Cardiac septum (tissue), 1 donor: ENCODE measurements around the gene ASNS. TPM values are rescaled to one million over a fixed set of nuclear protein-coding genes. Genes with fewer than 3 reads are reported as not detected.

Source experiments
- DNase-seq: peaks from one replicate; pipeline ENCODE4 v3.0.0-alpha.2; 2020; ENCODE audit warnings: low spot score
- intact Hi-C: fragments of 100-400 bp; cut with DNase I; formaldehyde crosslinking; loops from one replicate; pipeline ENCODE4 v1.14.0; 2022
- total RNA-seq: library from RNA; stranded (reverse); fragmentation: NEBNext Ultra II Directional; extraction: Animal tissue kit (Norgen Biotek cat#: 25700); gene quantifications from one replicate; pipeline ENCODE4 v1.2.1, GENCODE V29; 2021
- donor health status: DM: no; HTN: no; CAD: no.

The ASNS gene
- total RNA-seq, 1 donor from 2014 or later = 14.3 TPM

- DNase-seq = no peak
- intact Hi-C loops = no loop called here
Measured at GRCh38 chr7:97846945-97847344, 25.3 kb downstream of the ASNS start.

GRCh38 chr7:97845622-97846203 lies 26.5 kb downstream of the ASNS start:
- intact Hi-C loops = no loop called here
- DNase-seq = no peak

GRCh38 chr7:97844036-97844435 lies 28.2 kb downstream of the ASNS start:
- intact Hi-C loops = no loop called here
- DNase-seq = no peak

- no peak for DNase-seq
- intact Hi-C loops = no loop called here
Measured at GRCh38 chr7:97842772-97843345, 29.3 kb downstream of the ASNS start.

- no peak for DNase-seq
- intact Hi-C loops = no loop called here
Measured at GRCh38 chr7:97842006-97842405, 30.2 kb downstream of the ASNS start.

- intact Hi-C loops = loop anchor here (5.0 kb wide), 1 partner anchor 333 kb away; no protein-coding TSS in a partner anchor
- no peak for DNase-seq
Measured at GRCh38 chr7:97835296-97836138, 36.7 kb downstream of the ASNS start.

GRCh38 chr7:97819161-97819560 lies 53.0 kb downstream of the ASNS start:
- intact Hi-C loops = no loop called here
- no peak for DNase-seq

- intact Hi-C loops = no loop called here
- DNase-seq = no peak
Measured at GRCh38 chr7:97818066-97818663, 54.0 kb downstream of the ASNS start.

Other genes with a start within 250 kb of the ASNS start
- not detected for gene TAC1, start 140.3 kb downstream of the ASNS start, total RNA-seq
- not detected for gene OCM2, start 117.8 kb upstream of the ASNS start, total RNA-seq
- 28.3 TPM for gene LMTK2, start 234.5 kb upstream of the ASNS start, total RNA-seq